Gastrocnemius medialis (tissue), 4 donors: ENCODE data around the gene DENR. TPM values are rescaled to one million over a fixed set of nuclear protein-coding genes. Genes with fewer than 3 reads are reported as not detected.
"Not testable (repeated sequence)": the region's sequence is repeated elsewhere in the genome, so short reads cannot be mapped to it uniquely, and the experiment has no call there.

ENCODE experiments used
- ATAC-seq, 2 donors: fragments of 150-250 bp; one replicate each; pipeline ENCODE4 v1.9.1; 2016
- DNase-seq, 2 donors: peaks; one replicate each; pipeline ENCODE4 v3.0.0-alpha.2; 2019
- H3K27ac ChIP-seq, 4 donors: fragments of 200-600 bp; sonication (generic); 1 replicate in 1 of 4; 2 replicates in 3 of 4; pipeline ENCODE4 v1.5.1; 2016 to 2018; ENCODE audit warnings: mild to moderate bottlenecking in 2 of 4, moderate library complexity in 1 of 4
- H3K27me3 ChIP-seq, 3 donors: fragments of 200-600 bp; sonication (generic) in 2 of 3; 1 replicate in 1 of 3; 2 replicates in 2 of 3; pipeline versions ENCODE4 v1.5.1 to v1.6.0; 2016 to 2019; ENCODE audit warnings: mild to moderate bottlenecking in 1 of 3, moderate library complexity in 1 of 3
- H3K36me3 ChIP-seq, 2 donors: fragments of 200-600 bp; sonication (generic) in 1 of 2; one replicate each; pipeline ENCODE4 v1.5.1; 2017 to 2018
- H3K4me1 ChIP-seq, 2 donors: fragments of 200-600 bp; sonication (generic) in 1 of 2; one replicate each; pipeline ENCODE4 v1.5.1; 2016 to 2017; ENCODE audit warnings: mild to moderate bottlenecking in 2 of 2
- H3K4me3 ChIP-seq, 4 donors: fragments of 200-600 bp; sonication (generic) in 3 of 4; 1 replicate in 1 of 4; 2 replicates in 3 of 4; pipeline ENCODE4 v1.5.1; 2016 to 2019; ENCODE audit warnings: mild to moderate bottlenecking in 2 of 4
- H3K9me3 ChIP-seq, 3 donors: fragments of 200-600 bp; sonication (generic) in 2 of 3; 1 replicate in 1 of 3; 2 replicates in 2 of 3; pipeline ENCODE4 v1.5.1; 2016 to 2019
- POLR2A ChIP-seq, 2 donors: fragments of 450-650 bp; IDR thresholded peaks; one replicate each; pipeline ENCODE4 v1.6.1; 2017; ENCODE audit warnings: antibody characterized with exemption in 2 of 2, mild to moderate bottlenecking in 2 of 2, moderate library complexity in 2 of 2
- in situ Hi-C, 4 donors: fragments of 200-750 bp; cut with MboI; loops; one replicate each; pipeline versions ENCODE4 v1.15.0 to v1.8.0; 2017; ENCODE audit warnings: low sequenced_read_pairs in 4 of 4
- intact Hi-C: fragments of 100-400 bp; cut with DNase I; formaldehyde crosslinking; loops from one replicate; pipeline ENCODE4 v1.15.1; 2023; ENCODE audit warnings: low total_unique reads
- total RNA-seq, 4 donors: library from RNA; depleted of rRNA; stranded (reverse); fragments of >200 nt; gene quantifications; one replicate each; pipeline versions ENCODE4 v1.1.0 to v1.2.3, GENCODE V29; 2016
- TF ChIP-seq, protein P1 (sequence below), 5 experiments: fragments of 450-650 bp in 3 of 5; fragments of 200-600 bp in 2 of 5; sonication (generic) in 2 of 5; IDR thresholded peaks in 4 of 5; conservative IDR thresholded peaks in 1 of 5; 1 replicate in 4 of 5; 2 replicates in 1 of 5; pipeline ENCODE4 v1.5.1; 2016 to 2019; ENCODE audit warnings: antibody characterized with exemption in 5 of 5, mild to moderate bottlenecking in 3 of 5, moderate library complexity in 3 of 5

DENR gene
- total RNA-seq, 4 donors from 2014 or later, result 16.1 to 26.2 (median 23.5) TPM

DNA sequence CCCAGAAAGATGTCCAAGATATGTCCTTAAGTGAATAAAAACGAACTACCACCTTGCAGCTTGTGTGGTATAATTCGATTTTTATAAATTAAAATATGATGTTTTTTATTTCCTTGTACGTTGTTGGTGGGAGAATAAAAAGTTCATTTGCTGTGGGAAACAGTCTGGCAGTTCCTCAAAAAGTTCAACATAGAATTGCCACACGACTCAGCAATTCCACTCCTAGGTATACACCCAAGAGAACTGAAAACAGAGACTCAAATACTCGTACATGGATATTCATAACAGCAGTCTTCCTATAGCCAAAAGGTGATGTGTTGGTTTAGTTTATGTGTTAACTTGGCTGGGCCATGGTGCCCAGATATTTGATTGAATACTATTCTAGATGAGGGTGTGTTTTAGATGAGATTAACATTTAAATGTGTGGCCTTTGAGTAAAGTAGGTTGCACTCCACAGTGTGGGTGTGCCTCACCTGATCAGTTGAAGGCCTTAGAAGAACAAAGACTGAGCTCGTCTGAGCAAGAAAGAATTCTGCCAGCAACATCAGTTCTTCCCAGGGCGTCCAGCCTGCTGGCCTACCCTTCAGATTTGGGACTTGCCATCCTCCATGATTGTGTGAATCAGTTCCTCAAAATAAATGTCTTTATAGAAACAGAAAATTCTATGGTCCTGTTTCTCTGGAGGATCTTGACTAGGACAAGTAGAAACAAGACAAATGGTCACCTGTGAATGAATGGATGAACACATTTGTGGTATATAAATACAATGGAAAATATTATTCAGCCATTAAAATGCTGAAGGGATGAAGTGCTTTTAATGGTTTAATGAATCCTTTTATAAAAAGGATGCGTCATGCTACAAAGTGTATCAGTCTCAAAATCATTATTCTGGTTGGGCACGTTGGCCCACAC lies 5.1 kb upstream of the DENR start:
- DNase-seq, result no peak
- no peak overlapping the region for H3K27ac ChIP-seq
- in situ Hi-C loops, result loop anchor here in 1 of 4 donors (10.0 kb wide), 1 partner anchor 213 kb away; no protein-coding TSS in a partner anchor
- H3K27me3 ChIP-seq, result no peaks in the 10 kb centered on the region
- peaks cover 0 to 6% of the 10 kb centered on the region in 2 donors for H3K4me1 ChIP-seq
- intact Hi-C loops, result no loop called here
- no peaks in the 10 kb centered on the region for H3K9me3 ChIP-seq
- no peaks in the 10 kb centered on the region for H3K36me3 ChIP-seq
- TF ChIP-seq, protein P1, sequence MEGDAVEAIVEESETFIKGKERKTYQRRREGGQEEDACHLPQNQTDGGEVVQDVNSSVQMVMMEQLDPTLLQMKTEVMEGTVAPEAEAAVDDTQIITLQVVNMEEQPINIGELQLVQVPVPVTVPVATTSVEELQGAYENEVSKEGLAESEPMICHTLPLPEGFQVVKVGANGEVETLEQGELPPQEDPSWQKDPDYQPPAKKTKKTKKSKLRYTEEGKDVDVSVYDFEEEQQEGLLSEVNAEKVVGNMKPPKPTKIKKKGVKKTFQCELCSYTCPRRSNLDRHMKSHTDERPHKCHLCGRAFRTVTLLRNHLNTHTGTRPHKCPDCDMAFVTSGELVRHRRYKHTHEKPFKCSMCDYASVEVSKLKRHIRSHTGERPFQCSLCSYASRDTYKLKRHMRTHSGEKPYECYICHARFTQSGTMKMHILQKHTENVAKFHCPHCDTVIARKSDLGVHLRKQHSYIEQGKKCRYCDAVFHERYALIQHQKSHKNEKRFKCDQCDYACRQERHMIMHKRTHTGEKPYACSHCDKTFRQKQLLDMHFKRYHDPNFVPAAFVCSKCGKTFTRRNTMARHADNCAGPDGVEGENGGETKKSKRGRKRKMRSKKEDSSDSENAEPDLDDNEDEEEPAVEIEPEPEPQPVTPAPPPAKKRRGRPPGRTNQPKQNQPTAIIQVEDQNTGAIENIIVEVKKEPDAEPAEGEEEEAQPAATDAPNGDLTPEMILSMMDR (IDR thresholded peaks at IDR 0.05 in 4 of 5, conservative IDR thresholded peaks at IDR 0.05 in 1 of 5), result no peak
- no peak for TF ChIP-seq POLR2A (IDR thresholded peaks at IDR 0.05)
- no peak for ATAC-seq
- H3K4me3 ChIP-seq, result no peak overlapping the region

DNA sequence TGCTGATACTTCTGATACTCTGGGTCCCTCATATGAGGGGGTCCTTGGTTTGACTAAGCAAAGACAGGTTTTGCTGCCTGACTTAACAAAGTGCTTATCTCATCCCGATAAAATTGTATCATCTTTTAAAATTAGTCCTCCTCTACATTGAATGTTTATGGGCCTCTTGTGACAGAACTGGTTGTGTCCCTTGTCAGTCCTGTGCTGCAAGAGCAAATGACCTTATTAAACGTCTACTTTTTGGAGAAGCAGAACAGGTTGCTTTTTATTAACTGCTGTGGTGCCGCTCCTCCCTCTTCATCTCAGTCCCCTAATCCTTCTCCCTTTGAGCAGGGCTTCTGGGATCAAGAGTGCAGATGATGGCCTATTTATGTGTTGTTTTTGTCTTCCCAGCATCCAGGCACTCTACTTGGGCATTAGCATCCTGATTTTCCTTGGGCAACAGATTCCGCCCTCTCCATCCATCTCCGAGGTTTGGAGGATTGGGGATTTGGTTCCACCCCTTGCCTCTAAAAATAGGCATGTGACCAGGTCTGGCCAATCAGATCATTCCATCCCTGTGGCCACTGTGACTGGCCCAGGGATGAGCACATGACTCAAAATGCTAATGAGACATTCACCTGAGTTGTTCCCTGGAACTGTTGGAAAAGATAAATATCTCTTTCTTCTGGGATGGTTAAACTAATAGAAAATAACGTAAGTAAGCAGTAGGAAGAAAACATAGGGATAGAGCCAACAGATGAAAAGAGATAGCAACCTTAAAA lies 2.9 kb upstream of the DENR start:
- ATAC-seq (no peak), DNase-seq (no peak)
- in situ Hi-C loops (loop anchor here in 2 of 4 donors (10.0 to 25.0 kb wide), 2 partner anchors 215 to 237 kb away; partner anchors contain the start of gene ZCCHC8 (in 1 of the 2)), intact Hi-C loops (loop anchor here (10.0 kb wide), 1 partner anchor 525 kb away; the partner anchor contains the start of gene DIABLO)
- H3K36me3 ChIP-seq, result peaks cover 0 to 10% of the 10 kb centered on the region in 2 donors
- no peaks in the 10 kb centered on the region for H3K9me3 ChIP-seq
- no peaks in the 10 kb centered on the region for H3K27me3 ChIP-seq
- no peak overlapping the region for H3K4me3 ChIP-seq
- peaks cover 6 to 16% of the 10 kb centered on the region in 2 donors for H3K4me1 ChIP-seq
- no peak overlapping the region for H3K27ac ChIP-seq
- TF ChIP-seq, protein P1 (IDR thresholded peaks at IDR 0.05 in 4 of 5, conservative IDR thresholded peaks at IDR 0.05 in 1 of 5), result no peak
- TF ChIP-seq POLR2A (IDR thresholded peaks at IDR 0.05), result no peak

DNA sequence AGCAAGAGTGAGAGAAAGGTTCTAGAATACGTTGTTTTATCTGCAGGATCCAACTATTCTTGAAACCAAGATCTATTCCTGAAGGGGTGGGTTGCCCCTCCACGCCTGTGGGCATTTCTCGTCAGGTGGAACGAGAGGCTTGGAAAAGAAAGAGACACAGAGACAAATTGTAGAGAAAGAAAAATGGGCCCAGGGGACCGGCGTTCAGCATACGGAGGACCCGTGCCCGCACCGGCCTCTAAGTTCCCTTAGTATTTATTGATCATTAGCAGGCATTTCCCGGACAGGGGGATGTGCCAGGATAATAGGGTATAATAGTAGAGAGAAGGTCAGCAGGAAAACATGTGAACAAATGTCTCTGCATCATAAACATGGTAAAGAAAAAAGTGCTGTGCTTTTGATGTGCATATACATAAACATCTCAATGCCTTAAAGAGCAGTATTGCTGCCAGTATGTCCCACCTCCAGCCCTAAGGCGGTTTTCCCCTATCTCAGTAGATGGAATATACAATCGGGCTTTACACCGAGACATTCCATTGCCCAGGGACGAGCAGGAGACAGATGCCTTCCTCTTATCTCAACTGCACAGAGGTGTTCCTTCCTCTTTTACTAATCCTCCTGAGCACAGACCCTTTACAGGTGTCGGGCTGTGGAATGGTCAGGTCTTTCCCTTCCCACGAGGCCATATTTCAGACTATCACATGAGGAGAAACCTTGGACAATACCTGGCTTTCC lies 1.7 kb upstream of the DENR start:
- in situ Hi-C loops, result loop anchor here in 1 of 4 donors (25.0 kb wide), 1 partner anchor 239 kb away; the partner anchor contains the start of gene ZCCHC8
- not testable (repeated sequence) for H3K4me3 ChIP-seq, H3K9me3 ChIP-seq, ATAC-seq, DNase-seq, H3K27ac ChIP-seq, H3K27me3 ChIP-seq
- intact Hi-C loops, result loop anchor here (10.0 kb wide), 1 partner anchor 526 kb away; the partner anchor contains the start of gene DIABLO
- H3K4me1 ChIP-seq, result peaks cover 6 to 16% of the 10 kb centered on the region in 2 donors
- H3K36me3 ChIP-seq, result peaks cover 0 to 22% of the 10 kb centered on the region in 2 donors

DNA sequence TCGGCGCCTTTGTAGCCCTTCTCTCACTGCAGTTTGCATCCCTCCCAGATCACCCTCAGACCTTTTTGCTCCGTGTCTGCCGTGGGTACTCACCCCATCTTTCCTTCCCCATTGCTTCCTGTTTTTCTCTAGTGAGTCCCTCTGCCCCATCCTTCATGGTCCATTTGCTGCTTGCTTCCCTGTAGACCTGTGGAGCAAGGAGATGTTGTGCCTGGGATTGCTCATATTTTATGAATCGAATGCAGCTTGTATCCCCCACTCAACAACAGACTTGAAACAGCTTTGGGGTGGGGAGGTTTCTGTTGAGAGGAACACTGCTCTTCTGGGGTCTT lies 661 bp downstream of the DENR start:
- TF ChIP-seq POLR2A (IDR thresholded peaks at IDR 0.05), result no peak
- TF ChIP-seq, protein P1 (IDR thresholded peaks at IDR 0.05 in 4 of 5, conservative IDR thresholded peaks at IDR 0.05 in 1 of 5), result no peak
- no peak for ATAC-seq
- Histone ChIP-seq H3K9me3 (no peaks in the 10 kb centered on the region), H3K27ac (peak overlapping the region; percentile 83 to 93 (median 90)), H3K4me1 (peaks cover 6 to 16% of the 10 kb centered on the region in 2 donors), H3K27me3 (no peaks in the 10 kb centered on the region), H3K4me3 (peak overlapping the region; percentile 74 to 98 (median 92)), H3K36me3 (peaks cover 0 to 44% of the 10 kb centered on the region in 2 donors)
- no peak for DNase-seq
- intact Hi-C loops (loop anchor here (2.0 to 10.0 kb wide), 2 partner anchors 114 to 528 kb away; partner anchors contain the start of gene DIABLO), in situ Hi-C loops (loop anchor here in 1 of 4 donors (25.0 kb wide), 1 partner anchor 241 kb away; the partner anchor contains the start of gene ZCCHC8)
